ENCODE measurements around the gene RMRP. TPM values are rescaled to one million over a fixed set of nuclear protein-coding genes. Genes with fewer than 3 reads are reported as not detected.

Gene RMRP
- total RNA-seq, 1 donor from 2014 or later, result 18,328 TPM

GRCh38 chr9:35702696-35703095, 44.9 kb upstream of the RMRP start:
- Mint-ChIP-seq H3K36me3 (peaks cover 26% of the 10 kb centered on the region), H3K4me1 (ENCODE audit: unreplicated experiment) (no peaks in the 10 kb centered on the region), H3K27me3 (no peaks in the 10 kb centered on the region), H3K9me3 (no peaks in the 10 kb centered on the region), H3K4me3 (no peak overlapping the region), H3K27ac (no peak overlapping the region)
- DNase-seq (ENCODE audit: extremely low spot score, unreplicated experiment), result no peak
- no peak for TF ChIP-seq CTCF (conservative IDR thresholded peaks at IDR 0.05)

- H3K27ac Mint-ChIP-seq, result no peak overlapping the region
- no peak for TF ChIP-seq CTCF (conservative IDR thresholded peaks at IDR 0.05)
- no peak for DNase-seq (ENCODE audit: extremely low spot score, unreplicated experiment)
Observed at GRCh38 chr9:35700942-35701341, 43.1 kb upstream of the RMRP start.

GRCh38 chr9:35700031-35700430, 42.2 kb upstream of the RMRP start:
- no peak overlapping the region for H3K27ac Mint-ChIP-seq
- no peaks in the 10 kb centered on the region for H3K9me3 Mint-ChIP-seq
- H3K27me3 Mint-ChIP-seq, result no peaks in the 10 kb centered on the region
- H3K4me1 Mint-ChIP-seq (ENCODE audit: unreplicated experiment), result no peaks in the 10 kb centered on the region
- H3K36me3 Mint-ChIP-seq, result peaks cover 24% of the 10 kb centered on the region
- no peak overlapping the region for H3K4me3 Mint-ChIP-seq
- no peak for TF ChIP-seq CTCF (conservative IDR thresholded peaks at IDR 0.05)
- DNase-seq (ENCODE audit: extremely low spot score, unreplicated experiment), result no peak

More at GRCh38 chr9:35700942-35701341, 43.1 kb upstream of the RMRP start:
- Mint-ChIP-seq H3K9me3 (no peaks in the 10 kb centered on the region), H3K27me3 (no peaks in the 10 kb centered on the region), H3K4me3 (no peak overlapping the region), H3K4me1 (ENCODE audit: unreplicated experiment) (no peaks in the 10 kb centered on the region), H3K36me3 (peaks cover 24% of the 10 kb centered on the region)

- DNase-seq (ENCODE audit: extremely low spot score, unreplicated experiment), result no peak
- H3K27me3 Mint-ChIP-seq, result no peaks in the 10 kb centered on the region
- no peaks in the 10 kb centered on the region for H3K9me3 Mint-ChIP-seq
- H3K27ac Mint-ChIP-seq, result no peak overlapping the region
- no peak for TF ChIP-seq CTCF (conservative IDR thresholded peaks at IDR 0.05)
- peaks cover 15% of the 10 kb centered on the region for H3K36me3 Mint-ChIP-seq
- no peak overlapping the region for H3K4me3 Mint-ChIP-seq
- H3K4me1 Mint-ChIP-seq (ENCODE audit: unreplicated experiment), result no peaks in the 10 kb centered on the region
Observed at GRCh38 chr9:35698231-35698630, 40.4 kb upstream of the RMRP start.

DNA sequence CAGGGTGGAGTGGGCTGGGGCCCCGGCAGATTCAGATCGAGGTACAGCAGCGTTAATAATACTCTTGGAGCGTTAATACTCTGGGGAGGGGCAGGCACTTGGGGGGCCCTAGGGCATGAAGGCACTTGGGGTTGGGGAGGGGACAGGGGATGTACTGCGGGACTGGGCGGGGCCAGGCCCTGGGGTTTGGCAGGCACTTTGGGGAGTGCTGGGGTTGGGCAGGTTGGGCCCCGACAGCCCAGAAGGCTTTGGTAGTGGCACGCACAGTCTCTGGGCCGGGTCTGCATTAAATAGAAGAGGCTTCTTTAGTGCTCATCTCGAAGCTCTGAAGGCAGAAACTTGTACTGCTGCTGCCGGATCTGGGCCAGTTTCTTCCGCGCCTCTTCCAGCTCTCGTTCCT, 39.7 kb upstream of the RMRP start:
- H3K4me3 Mint-ChIP-seq, result no peak overlapping the region
- no peaks in the 10 kb centered on the region for H3K4me1 Mint-ChIP-seq (ENCODE audit: unreplicated experiment)
- H3K9me3 Mint-ChIP-seq, result no peaks in the 10 kb centered on the region
- peaks cover 8% of the 10 kb centered on the region for H3K36me3 Mint-ChIP-seq
- TF ChIP-seq CTCF (conservative IDR thresholded peaks at IDR 0.05), result no peak
- no peaks in the 10 kb centered on the region for H3K27me3 Mint-ChIP-seq
- no peak for DNase-seq (ENCODE audit: extremely low spot score, unreplicated experiment)
- no peak overlapping the region for H3K27ac Mint-ChIP-seq

Measured in type B pancreatic cell (in vitro differentiated cells).